Jurkat, Clone E6-1 (cell line): ENCODE measurements around the gene CTBP1.

ENCODE experiments used
- DNase-seq: peaks from one replicate; pipeline ENCODE4 v3.0.0-alpha.2; 2011; ENCODE audit warnings: low read depth, low spot score
- H3K4me3 ChIP-seq: 2 replicates; pipeline ENCODE4 v1.5.1; 2011; ENCODE audit warnings: mild to moderate bottlenecking, low read length, control low read depth, moderate library complexity

The CTBP1 gene

DNA sequence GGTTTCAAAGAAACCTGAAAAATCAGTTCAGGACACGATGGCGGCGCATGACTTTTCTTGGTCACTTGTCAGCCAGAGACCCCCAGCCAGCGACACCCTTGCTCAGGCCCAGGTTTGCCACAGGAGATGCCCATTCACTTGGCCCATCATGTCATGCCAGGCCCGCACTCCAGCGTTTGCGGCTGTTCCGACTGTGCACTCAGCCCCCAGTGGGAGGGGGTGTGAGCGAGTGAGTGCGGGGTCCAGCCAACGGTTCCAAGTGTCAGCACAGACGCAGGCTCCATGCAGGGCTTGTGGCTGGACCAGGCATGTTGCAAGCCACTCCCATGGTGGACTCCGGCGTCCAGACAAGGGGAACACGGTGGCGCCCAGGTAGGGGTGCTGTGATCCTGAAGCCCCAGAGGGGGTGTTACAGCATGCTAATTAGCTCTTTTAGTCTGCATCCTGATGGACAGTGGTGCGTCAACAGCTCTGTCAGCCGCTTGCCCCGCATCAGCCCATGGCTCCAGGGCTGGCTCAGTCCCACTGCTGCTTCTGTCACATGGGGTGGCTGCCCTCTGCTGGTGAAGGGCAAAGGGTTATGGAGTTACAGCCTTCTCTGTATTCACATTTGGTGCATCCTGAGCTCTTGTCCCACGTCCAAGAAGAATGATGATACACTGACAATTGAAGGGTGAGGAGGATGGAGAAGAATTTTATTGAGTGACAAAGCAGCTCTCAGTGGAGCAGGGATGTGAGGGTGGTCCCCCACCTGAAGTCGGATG lies 37.0 kb upstream of the CTBP1 start:
- H3K4me3 ChIP-seq = no peak overlapping the region
- DNase-seq = peak; percentile 35

DNA sequence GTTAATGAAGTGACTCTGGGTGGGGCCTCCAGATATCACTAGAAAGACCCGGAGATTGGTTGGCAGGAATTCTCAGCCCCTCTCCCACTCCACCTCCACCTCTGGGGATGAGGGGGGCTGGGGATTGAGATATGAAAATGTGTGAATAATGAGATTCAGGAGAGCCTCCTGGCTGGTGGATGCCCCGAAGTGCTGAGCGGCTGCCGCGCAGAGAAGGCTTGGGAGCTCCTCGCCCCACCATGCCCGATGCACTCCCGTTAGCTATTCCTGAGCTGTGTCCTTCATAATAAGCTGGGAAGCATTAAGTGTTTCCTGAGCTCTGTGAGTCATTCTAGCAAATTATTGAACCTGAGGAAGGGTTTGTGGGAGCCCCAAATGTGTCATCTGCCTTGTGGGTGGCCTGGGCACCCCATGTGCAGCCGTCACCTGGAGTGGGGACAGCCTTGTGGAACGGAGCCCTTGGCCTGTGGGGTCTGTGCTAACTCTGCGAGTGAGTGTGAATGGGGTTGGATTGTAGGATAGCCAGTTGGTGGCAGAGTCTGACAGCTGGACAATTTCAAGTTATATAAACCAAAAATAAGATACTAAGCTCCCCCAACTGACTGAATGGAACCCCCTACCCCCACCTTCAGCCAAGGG lies 36.3 kb upstream of the CTBP1 start:
- no peak overlapping the region for H3K4me3 ChIP-seq
- DNase-seq = no peak

DNA sequence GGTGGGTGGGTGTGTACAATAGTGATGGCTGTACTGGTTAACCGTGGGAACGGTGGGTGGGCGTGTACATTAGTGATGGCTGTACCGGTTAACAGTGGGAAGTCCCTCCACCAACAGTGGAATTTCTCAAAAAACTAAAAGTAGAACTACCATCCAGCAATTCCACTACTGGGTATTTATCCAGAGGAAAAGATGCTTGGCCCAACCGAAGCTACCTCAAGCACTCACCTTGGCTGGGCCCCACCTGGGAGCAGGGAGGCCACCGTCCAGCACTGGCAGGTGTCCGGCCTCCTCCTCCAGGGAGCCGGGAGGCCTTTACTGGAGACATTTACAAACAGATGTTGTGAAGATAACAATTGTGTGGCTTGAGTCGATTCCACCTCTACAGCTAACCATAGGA lies 34.8 kb upstream of the CTBP1 start:
- H3K4me3 ChIP-seq = no peak overlapping the region
- DNase-seq = no peak

DNA sequence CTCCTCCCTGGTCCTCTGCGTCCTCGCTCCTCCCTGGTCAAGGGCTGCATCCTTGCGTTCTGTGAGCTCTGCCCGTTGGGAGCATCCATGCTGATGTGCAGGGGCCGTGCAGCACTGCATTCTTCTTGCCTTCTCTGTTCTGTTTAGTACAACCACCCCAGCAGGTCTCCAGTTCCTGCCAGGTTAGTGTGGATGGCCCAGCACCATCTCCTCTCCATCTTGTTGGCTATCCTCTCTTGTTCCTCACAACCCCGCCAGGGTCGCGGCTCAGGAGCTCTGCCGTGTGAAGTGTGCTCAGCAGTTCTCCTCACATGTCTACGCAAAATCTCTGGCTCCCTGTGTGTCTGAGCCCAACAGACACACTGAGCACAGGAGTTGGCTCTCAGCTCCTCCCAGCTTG lies 30.3 kb upstream of the CTBP1 start:
- no peak for DNase-seq

DNA sequence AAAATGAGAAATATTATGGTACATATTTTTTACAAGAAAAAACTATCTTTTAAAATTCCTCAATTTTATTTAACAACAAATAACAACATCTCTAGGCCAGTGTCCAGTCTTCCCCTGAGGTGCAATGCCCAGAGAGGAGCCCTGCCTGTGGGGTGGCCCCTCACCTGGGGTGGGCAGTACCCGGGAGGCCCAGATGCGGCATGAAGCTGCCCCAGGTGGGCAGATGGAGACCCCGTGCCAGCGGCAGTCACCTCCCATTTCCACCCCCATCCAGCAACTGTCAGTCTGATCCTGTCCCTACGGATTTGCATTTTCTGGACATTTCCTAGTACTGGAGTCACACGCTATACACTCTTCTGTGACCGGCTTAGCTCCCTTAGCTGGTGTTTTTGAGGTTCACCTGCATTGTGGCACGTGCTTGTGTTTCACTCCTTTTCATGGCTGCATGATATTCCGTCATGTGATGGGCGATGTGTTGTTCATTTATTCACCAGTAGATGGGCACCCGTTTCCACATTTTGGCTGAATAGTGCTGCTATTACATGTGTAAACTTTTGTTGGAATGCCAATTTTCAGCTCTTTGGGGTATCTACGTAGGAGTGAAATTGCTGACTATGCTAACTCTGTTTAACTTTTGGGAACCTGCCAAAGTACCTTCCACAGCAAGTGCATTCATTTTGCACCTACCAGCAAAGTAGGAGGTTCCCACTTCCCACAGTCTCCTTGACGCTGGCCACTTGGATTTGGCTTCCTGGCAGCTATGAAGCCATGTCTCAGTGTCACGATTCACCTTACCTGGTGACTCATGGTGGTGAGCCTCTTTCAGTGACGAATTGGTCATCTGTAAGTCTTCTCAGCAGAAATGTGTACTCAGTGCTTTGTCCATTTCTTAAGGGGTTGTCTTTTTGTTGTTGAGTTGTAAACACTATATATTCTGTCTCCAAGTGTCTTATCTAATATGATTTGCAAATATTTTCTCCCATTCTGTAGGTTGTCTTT lies 29.0 kb upstream of the CTBP1 start:
- no peak for DNase-seq
- no peak overlapping the region for H3K4me3 ChIP-seq

More for the DNA sequence above, 30.3 kb upstream of the CTBP1 start:
- no peak overlapping the region for H3K4me3 ChIP-seq

DNA sequence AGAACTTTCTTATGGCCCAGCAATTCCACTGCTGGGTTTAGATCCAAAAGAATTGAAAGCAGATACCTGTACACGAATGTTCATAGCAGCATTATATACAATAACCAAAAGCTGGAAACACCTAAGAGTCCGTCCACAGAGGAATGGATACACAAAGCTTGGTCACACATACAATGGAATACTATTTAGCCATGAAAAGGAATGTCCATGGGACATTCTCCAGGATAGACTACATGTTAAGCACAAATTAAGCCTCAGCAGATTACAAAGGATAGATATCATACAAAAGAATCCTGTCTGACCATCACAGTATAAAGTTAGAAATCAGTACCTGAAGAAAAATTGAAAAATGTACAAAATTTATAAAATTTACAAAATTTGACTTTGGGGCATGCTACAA lies 28.1 kb upstream of the CTBP1 start:
- no peak overlapping the region for H3K4me3 ChIP-seq
- DNase-seq = no peak

DNA sequence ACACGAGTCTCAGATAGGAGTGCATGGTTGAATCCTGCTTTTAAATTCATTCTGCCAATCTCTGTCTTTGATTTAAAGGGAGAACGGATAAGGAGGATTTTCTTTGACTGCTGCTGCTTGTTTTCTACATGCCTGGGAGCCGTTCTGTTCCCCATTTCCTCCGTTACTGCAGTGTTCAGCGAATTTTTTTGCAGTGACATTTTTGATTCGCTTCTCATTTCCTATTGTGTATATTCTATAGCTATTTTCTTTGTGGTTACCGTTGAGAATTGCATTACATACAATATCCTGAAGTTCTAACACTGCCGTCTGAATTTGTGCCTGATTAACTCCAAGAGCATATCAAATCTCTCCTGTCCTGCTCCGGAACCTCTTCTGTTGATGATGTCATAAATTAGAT lies 25.9 kb upstream of the CTBP1 start:
- no peak for DNase-seq
- H3K4me3 ChIP-seq = no peak overlapping the region

DNA sequence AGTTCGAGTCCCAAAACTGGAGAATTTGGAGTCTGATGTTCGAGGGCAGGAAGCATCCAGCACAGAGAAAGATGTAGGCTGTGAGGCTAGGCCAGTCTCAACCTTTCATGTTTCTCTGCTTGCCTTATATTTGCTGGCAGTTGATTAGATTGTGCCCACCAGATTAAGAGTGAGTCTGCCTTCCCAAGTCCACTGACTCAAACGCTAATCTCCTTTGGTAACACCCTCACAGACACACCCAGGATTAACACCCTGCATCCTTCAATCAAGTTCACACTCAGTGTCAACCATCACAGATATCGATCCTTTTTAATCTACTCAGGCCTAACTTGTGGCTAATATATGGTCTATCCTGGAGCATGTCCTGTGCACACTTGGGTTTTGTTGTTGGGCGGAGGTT lies 22.8 kb upstream of the CTBP1 start:
- H3K4me3 ChIP-seq = no peak overlapping the region
- no peak for DNase-seq

DNA sequence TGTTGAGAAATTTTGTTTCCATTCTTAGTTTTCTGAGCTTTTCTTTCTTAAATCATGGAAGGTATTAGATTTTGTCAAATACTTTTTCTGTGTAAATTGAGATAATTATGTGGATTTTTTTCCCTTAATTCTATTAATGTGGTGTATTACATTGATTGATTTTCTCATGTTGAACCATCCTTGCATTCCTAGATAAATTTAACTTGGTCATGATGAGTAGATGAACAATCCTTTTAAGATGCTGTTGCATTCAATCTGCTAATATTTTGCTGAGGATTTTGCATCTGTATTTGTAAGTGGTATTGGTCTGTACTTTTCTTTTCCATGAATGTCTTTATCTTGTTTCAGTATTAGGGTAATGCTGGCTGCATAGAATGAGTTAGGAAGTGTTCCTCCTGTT lies 20.3 kb upstream of the CTBP1 start:
- no peak for DNase-seq
- H3K4me3 ChIP-seq = no peak overlapping the region

DNA sequence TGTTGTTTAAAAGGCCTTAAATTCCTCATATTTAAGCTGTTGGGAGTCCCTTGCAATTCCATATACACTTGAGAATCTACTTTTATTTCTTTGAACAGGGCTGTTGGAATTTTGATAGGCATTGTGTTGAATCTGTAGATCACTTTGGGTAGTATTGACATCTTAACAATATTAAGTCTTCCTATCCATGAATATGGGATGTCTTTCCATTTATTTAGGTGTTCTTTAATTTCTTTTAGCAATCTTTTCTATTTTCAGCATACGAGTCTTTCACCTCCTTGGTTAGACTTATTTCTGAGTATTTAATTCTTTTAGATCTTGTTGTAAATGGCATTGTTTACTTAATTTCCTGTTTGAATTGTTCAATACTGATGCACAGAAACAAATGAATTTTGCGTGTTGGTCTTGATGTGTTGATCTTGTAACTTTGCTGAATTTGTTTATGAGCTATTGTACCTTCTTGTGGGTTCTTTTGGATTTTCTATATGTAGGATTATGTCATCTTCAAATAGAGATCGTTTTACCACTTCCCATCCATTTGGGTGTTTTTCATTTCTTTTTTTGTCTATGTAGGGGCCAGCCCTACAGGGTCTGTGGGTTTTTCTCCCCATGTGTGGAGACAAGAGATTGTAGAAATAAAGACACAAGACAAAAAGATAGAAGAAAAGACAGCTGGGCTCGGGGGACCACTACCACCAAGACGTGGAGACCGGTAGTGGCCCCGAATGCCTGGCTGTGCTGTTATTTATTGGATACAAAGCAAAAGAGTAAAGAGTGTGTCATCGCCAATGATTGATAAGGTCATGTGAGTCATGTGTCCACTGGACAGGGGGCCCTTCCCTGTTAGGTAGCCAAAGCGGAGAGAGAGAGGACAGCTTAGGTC lies 18.2 kb upstream of the CTBP1 start:
- peak; percentile 52 for DNase-seq
- no peak overlapping the region for H3K4me3 ChIP-seq

DNA sequence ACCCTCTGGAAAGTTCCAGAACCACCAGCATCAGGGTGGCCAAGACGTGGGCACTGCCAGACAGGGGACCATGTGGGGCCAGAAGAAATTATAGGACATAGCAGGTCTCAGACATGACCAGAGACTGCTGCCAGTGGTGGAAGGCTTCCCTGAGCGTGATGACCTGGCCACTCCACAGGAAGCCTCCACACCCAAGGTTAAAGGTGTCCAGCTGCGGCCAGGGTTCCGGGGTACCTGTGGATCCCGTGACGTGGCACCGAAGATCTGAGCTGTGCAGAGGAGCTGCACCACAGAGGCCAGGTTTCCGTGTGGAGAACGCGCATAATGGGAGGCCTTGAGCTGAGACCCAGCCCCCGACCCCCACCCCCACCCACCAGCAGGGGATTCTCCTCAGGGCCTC lies 16.4 kb upstream of the CTBP1 start:
- no peak overlapping the region for H3K4me3 ChIP-seq
- no peak for DNase-seq

DNA sequence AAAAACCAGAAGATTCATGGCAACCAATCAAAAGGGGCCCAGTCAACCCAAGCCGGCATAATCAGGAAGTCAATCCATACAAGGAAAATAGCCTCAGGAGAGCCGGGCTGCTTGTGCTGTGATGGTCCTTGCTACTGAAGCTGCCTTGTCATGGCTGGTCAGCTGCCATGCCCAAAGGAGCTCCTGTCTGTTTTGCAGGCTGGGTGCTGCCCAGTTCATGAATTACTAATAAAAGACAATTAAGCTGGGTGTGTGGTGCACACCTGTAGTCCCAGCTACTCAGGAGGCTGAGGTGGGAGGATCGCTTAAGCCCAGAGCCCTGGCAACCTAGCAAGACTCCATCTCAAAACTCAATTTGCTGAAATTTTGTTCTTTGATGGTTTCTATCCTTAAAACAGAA lies 16.0 kb upstream of the CTBP1 start:
- no peak overlapping the region for H3K4me3 ChIP-seq
- no peak for DNase-seq

DNA sequence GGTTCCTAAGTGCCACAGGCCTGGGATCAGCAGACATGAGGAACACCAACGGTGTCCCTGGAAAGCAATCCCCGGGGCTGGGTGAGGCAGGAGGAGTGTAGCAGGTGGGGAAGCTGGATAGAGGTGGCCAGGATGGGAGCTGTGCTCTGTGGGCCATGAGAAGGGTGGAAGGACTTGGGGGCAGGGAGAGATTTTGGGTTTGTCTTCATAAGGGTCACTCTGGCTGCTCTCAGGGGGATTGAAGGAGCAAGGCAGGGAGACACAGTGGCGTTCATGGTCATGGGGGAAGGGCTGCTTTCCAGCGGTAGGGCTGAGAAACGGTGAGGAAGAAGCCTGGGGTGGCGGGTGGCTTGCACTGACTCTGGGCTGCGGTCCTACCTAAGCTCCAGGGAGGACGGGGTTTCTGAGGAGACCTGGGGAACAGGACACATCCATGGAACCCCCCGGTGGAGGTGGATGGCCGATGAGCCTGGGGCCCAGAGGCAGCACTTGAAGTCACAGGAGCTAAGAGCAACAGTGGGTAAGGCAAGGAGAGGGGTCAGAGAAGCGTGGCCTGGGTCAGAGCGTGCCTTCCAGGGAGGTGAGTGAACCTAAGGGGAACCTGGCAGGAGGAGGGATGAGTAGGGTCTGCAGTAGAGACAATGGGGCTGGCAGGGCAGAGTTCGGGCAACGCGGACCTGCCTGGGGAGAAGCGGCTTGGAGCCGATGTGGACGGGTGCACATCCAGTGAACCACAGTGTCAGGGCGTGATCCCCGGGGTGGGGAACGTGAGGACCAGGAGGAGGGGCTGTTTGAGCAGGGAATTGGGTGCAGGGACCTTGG lies 12.4 kb upstream of the CTBP1 start:
- no peak for DNase-seq
- no peak overlapping the region for H3K4me3 ChIP-seq

DNA sequence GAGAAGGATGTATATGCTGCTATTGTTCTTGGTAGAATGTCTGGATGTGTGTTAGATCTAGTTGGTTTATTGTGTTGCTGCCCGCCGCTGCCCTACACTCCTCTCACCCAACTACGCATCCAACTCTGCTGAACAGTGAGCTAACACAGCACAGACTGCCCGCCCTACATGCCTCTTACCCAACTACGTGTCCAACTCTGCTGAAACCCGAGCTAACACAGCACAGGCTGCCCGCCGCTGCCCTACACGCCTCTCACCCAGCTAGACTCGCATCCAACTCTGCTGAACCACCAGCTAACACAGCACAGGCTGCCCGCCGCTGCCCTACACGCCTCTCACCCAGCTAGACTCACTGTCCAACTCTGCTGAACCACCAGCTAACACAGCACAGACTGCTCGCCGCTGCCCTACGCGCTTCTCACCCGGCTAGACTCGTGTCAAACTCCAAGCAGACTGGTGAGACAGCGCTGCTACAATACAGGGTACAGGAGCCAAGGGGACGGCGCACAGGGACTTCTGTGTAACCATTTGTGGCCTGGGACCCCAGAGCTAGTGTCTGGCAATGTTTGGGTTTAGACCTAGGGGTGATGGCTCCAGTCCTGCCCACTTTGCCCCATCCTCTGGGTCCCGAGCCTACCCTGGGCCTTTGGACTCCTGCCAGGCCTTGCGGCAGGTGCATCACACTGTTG lies 11.6 kb upstream of the CTBP1 start:
- no peak for DNase-seq
- no peak overlapping the region for H3K4me3 ChIP-seq

DNA sequence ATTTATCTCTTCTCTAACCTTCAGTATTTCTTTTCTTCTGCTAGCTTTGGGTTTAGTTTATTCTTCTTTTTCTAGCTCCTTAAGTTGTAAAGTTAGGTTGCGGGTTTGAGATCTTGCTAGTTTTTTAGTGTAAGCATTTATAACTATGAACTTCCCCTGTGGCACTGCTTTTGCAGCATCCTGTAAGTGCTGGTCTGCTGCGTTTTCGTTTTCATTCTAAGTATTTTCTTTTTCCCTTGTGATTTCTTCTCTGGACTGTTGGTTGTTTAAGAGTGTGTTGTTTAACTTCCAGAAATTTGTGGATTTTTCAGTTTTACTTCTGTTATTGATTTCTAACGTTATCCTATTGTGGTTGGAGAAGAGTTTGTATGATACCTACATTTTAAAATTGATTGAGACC lies 11.0 kb upstream of the CTBP1 start:
- no peak overlapping the region for H3K4me3 ChIP-seq
- no peak for DNase-seq

DNA sequence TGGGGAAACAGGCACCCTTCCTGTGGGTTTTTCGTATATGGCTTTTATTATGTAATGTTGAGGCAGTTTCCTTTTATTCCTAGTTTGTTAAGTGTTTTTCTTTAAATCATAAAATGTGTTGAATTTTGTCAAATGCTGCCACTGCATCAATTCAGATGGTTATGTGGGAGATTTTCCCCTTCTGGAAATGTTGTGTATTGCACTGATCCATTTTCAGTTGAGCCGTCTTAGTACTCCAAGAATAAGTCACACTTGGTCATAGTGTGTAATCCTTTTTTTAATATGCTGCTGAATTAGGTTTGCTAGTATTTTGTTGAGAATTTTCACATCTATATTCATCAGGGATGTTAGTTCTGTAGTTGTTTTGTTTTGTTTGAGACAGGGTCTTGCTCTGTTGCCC lies 9.5 kb upstream of the CTBP1 start:
- no peak for DNase-seq
- no peak overlapping the region for H3K4me3 ChIP-seq

DNA sequence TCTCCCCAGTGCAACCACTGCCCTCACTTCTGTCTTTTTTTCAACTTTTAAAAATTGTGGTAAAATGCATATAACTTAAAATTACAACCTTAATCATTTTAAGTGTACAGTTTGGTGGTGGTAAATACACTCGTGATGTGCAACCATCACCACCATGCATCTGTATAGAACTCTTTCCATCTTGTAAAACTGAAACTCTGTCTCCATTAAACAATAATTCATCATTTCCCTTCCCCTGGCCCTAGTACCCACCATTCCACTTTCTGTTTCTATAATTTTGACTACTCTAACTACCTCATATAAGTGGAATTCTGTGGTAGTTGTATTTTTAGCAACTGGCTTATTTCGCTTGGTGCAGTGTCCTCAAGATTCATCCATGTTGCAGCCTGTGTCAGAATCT lies 6.8 kb upstream of the CTBP1 start:
- H3K4me3 ChIP-seq = no peak overlapping the region

DNA sequence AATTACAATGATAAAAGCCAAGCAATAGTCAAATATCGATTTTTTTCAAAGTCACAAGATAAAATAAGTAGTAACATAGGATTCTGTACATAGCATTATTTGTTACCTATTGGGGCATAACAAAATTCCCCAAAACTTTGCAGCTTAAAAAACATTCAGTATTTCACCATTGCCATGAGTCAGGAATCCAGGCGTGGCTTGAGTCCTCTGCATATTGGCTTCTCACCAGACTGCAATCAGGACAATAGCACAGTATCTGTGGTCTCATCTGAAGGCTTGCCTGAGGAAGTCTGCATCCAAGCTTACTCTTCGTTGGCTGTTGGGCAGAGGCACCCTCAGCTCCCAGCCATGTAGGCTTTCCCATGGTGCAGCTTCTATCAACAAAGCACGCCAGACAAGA lies 6.2 kb upstream of the CTBP1 start:
- H3K4me3 ChIP-seq = no peak overlapping the region
- DNase-seq = no peak

More for the DNA sequence above, 6.8 kb upstream of the CTBP1 start:
- DNase-seq = no peak
